Measurements from ENCODE around the gene MED12.
A peak's percentile ranks its signal among the peaks of the same experiment; 100 is the strongest.

The MED12 gene

GRCh38 chrX:71143508-71143907, 25.1 kb downstream of the MED12 start:
- H3K4me2 ChIP-seq (ENCODE audit: low read length): no peak overlapping the region
- H3K4me3 ChIP-seq (ENCODE audit: low read depth, low read length): no peak overlapping the region
- H3K36me3 ChIP-seq (ENCODE audit: control insufficient read depth, insufficient read depth, low read length): no peaks in the 10 kb centered on the region
- H3K79me2 ChIP-seq: no peaks in the 10 kb centered on the region
- H2AFZ ChIP-seq: no peak overlapping the region
- no peaks in the 10 kb centered on the region for H3K27me3 ChIP-seq (ENCODE audit: control insufficient read depth, insufficient read depth, low read length)
- H3K9me3 ChIP-seq (ENCODE audit: control insufficient read depth, low read length): no peaks in the 10 kb centered on the region
- no peak overlapping the region for H3K9ac ChIP-seq
- H3K27ac ChIP-seq: no peak overlapping the region
- H3K4me1 ChIP-seq: peaks cover 12% of the 10 kb centered on the region
- TF ChIP-seq CTCF (IDR thresholded peaks at IDR 0.05): no peak

GRCh38 chrX:71144651-71145050, 26.3 kb downstream of the MED12 start, which contains the start of gene NLGN3:
Gene NLGN3 (plus strand): TSS chrX:71144841. CDS start chrX:71147750, 2,909 bp downstream.
- TF ChIP-seq CTCF (IDR thresholded peaks at IDR 0.05): no peak
- Histone ChIP-seq H3K9me3 (ENCODE audit: control insufficient read depth, low read length) (no peaks in the 10 kb centered on the region), H3K4me1 (peaks cover 12% of the 10 kb centered on the region), H3K27ac (no peak within 1 kb of the TSS), H2AFZ (no peak within 1 kb of the TSS), H3K27me3 (ENCODE audit: control insufficient read depth, insufficient read depth, low read length) (no peaks in the 10 kb centered on the region), H3K9ac (no peak within 1 kb of the TSS), H3K4me3 (ENCODE audit: low read depth, low read length) (no peak within 1 kb of the TSS), H3K79me2 (no peaks in the 10 kb centered on the region), H3K36me3 (ENCODE audit: control insufficient read depth, insufficient read depth, low read length) (no peaks in the 10 kb centered on the region), H3K4me2 (ENCODE audit: low read length) (peak within 1 kb of the TSS; percentile 49)

GRCh38 chrX:71147496-71148277, 29.3 kb downstream of the MED12 start:
- Histone ChIP-seq H3K4me1 (peaks cover 12% of the 10 kb centered on the region), H3K27ac (no peak overlapping the region), H3K27me3 (ENCODE audit: control insufficient read depth, insufficient read depth, low read length) (no peaks in the 10 kb centered on the region), H3K36me3 (ENCODE audit: control insufficient read depth, insufficient read depth, low read length) (no peaks in the 10 kb centered on the region), H3K4me2 (ENCODE audit: low read length) (no peak overlapping the region), H3K9me3 (ENCODE audit: control insufficient read depth, low read length) (no peaks in the 10 kb centered on the region), H3K9ac (no peak overlapping the region), H3K79me2 (no peaks in the 10 kb centered on the region), H2AFZ (no peak overlapping the region), H3K4me3 (ENCODE audit: low read depth, low read length) (no peak overlapping the region)
- TF ChIP-seq CTCF (IDR thresholded peaks at IDR 0.05): no peak

GRCh38 chrX:71148278-71148663, 29.9 kb downstream of the MED12 start:
- no peak for TF ChIP-seq CTCF (IDR thresholded peaks at IDR 0.05)
- Histone ChIP-seq H3K4me1 (peaks cover 12% of the 10 kb centered on the region), H3K9ac (no peak overlapping the region), H3K27ac (no peak overlapping the region), H3K4me3 (ENCODE audit: low read depth, low read length) (no peak overlapping the region), H3K27me3 (ENCODE audit: control insufficient read depth, insufficient read depth, low read length) (no peaks in the 10 kb centered on the region), H2AFZ (no peak overlapping the region), H3K79me2 (no peaks in the 10 kb centered on the region), H3K36me3 (ENCODE audit: control insufficient read depth, insufficient read depth, low read length) (no peaks in the 10 kb centered on the region), H3K9me3 (ENCODE audit: control insufficient read depth, low read length) (no peaks in the 10 kb centered on the region), H3K4me2 (ENCODE audit: low read length) (no peak overlapping the region)

- no peak overlapping the region for H3K9ac ChIP-seq
Observed at GRCh38 chrX:71151366-71151765, 33.0 kb downstream of the MED12 start.

More at GRCh38 chrX:71151366-71151765, 33.0 kb downstream of the MED12 start:
- no peak overlapping the region for H2AFZ ChIP-seq
- no peaks in the 10 kb centered on the region for H3K36me3 ChIP-seq (ENCODE audit: control insufficient read depth, insufficient read depth, low read length)
- no peaks in the 10 kb centered on the region for H3K9me3 ChIP-seq (ENCODE audit: control insufficient read depth, low read length)
- TF ChIP-seq CTCF (IDR thresholded peaks at IDR 0.05): no peak
- peaks cover 3% of the 10 kb centered on the region for H3K4me1 ChIP-seq
- no peaks in the 10 kb centered on the region for H3K79me2 ChIP-seq
- H3K4me2 ChIP-seq (ENCODE audit: low read length): no peak overlapping the region
- no peak overlapping the region for H3K4me3 ChIP-seq (ENCODE audit: low read depth, low read length)
- no peak overlapping the region for H3K27ac ChIP-seq
- no peaks in the 10 kb centered on the region for H3K27me3 ChIP-seq (ENCODE audit: control insufficient read depth, insufficient read depth, low read length)
